ENCODE measurements around the gene JAZF1.

DNA sequence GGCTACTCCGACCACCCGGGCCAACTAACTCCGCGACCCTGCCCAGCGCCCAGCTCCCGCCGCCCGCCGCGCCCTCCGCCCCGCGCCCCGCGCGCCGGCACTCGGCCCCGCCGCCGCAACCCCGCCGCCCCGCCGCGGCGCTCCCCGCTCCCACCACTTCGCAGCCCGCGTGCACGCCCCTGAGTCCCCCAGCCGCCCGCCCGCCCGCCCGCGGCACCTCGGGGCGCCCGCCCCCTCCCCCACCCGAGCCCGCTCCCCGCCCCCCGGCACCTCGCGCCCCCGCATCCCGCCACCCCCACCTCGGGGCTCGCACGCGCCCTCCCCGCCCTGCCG lies 598 bp downstream of the JAZF1 start:
- no peak for TF ChIP-seq CTCF (IDR thresholded peaks at IDR 0.05)
- TF ChIP-seq POLR2A (IDR thresholded peaks at IDR 0.05) = no peak
